Uterus (tissue), 2 donors: ENCODE data around the gene SNX15.

Experiments
- POLR2A ChIP-seq, 2 donors: fragments of 450-650 bp; IDR thresholded peaks; one replicate each; pipeline ENCODE4 v1.6.1; 2016; ENCODE audit warnings: antibody characterized with exemption in 2 of 2, mild to moderate bottlenecking in 1 of 2, moderate library complexity in 1 of 2
- TF ChIP-seq, protein P1 (sequence below), 4 experiments: fragments of 200-600 bp in 2 of 4; fragments of 450-650 bp in 2 of 4; sonication (generic) in 2 of 4; IDR thresholded peaks; one replicate each; pipeline ENCODE4 v1.5.1; 2016 to 2019; ENCODE audit warnings: antibody characterized with exemption in 4 of 4, mild to moderate bottlenecking in 2 of 4, moderate library complexity in 1 of 4

DNA sequence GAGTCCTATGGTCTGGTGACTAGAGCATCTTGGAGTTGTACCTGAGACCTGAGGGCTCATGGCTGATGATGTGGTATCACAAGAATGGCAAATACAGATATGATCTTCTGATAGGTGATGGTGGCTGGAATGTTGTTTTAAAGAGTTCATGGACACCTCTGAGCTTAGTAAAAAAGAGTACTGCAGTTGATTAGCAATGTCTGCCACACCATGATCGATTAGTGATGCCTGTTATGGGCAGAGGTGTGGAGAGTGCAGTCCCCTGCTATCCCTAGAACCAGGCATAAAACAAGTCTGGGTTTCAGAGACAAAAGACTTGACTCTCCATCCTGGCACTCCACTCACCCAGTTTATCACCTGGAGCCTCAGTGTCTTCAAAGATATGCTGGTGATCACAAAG is 29.1 kb upstream of the SNX15 start:
- TF ChIP-seq, protein P1, sequence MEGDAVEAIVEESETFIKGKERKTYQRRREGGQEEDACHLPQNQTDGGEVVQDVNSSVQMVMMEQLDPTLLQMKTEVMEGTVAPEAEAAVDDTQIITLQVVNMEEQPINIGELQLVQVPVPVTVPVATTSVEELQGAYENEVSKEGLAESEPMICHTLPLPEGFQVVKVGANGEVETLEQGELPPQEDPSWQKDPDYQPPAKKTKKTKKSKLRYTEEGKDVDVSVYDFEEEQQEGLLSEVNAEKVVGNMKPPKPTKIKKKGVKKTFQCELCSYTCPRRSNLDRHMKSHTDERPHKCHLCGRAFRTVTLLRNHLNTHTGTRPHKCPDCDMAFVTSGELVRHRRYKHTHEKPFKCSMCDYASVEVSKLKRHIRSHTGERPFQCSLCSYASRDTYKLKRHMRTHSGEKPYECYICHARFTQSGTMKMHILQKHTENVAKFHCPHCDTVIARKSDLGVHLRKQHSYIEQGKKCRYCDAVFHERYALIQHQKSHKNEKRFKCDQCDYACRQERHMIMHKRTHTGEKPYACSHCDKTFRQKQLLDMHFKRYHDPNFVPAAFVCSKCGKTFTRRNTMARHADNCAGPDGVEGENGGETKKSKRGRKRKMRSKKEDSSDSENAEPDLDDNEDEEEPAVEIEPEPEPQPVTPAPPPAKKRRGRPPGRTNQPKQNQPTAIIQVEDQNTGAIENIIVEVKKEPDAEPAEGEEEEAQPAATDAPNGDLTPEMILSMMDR (IDR thresholded peaks at IDR 0.05), result no peak
- TF ChIP-seq POLR2A (IDR thresholded peaks at IDR 0.05), result no peak
